MM.1S (cell line): ENCODE data around the gene FIGNL2.

Experiments used
- DNase-seq: peaks from one replicate; pipeline ENCODE4 v3.0.0-alpha.2; 2015
- H2AFZ ChIP-seq: fragments of 300-600 bp; sonication (generic); 2 replicates; pipeline ENCODE4 v1.6.0; 2016; ENCODE audit warnings: antibody characterized with exemption, low read length
- H3F3A ChIP-seq: fragments of 300-600 bp; sonication (generic); 2 replicates; pipeline ENCODE4 v1.6.1; 2016; ENCODE audit warnings: mild to moderate bottlenecking, antibody characterized with exemption, low read length, moderate library complexity, mixed read lengths; ENCODE audit not compliant: insufficient read depth
- H3K27ac ChIP-seq: fragments of 300-600 bp; sonication (generic); 2 replicates; pipeline ENCODE4 v1.5.1; 2016; ENCODE audit warnings: mild to moderate bottlenecking, low read length
- H3K27me3 ChIP-seq: fragments of 300-600 bp; sonication (generic); replicated peaks from 2 replicates; pipeline ENCODE4 v1.6.0; 2016; ENCODE audit warnings: low read length; ENCODE audit not compliant: insufficient read depth
- H3K36me3 ChIP-seq: fragments of 300-600 bp; sonication (generic); replicated peaks from 2 replicates; pipeline ENCODE4 v1.6.1; 2016; ENCODE audit warnings: mild to moderate bottlenecking, low read length, mixed read lengths; ENCODE audit not compliant: insufficient read depth
- H3K4me1 ChIP-seq: fragments of 300-600 bp; sonication (generic); 2 replicates; pipeline ENCODE4 v1.6.1; 2016; ENCODE audit warnings: low read length, mixed read lengths
- H3K4me2 ChIP-seq: fragments of 300-600 bp; sonication (generic); 2 replicates; pipeline ENCODE4 v1.6.0; 2016; ENCODE audit warnings: low read depth, low read length
- H3K4me3 ChIP-seq: fragments of 300-600 bp; sonication (generic); 2 replicates; pipeline ENCODE4 v1.5.1; 2016; ENCODE audit warnings: low read length, mixed read lengths
- H3K79me2 ChIP-seq: fragments of 300-600 bp; sonication (generic); 2 replicates; pipeline ENCODE4 v1.6.1; 2016; ENCODE audit warnings: mixed run types, low read length, mixed read lengths
- H3K9ac ChIP-seq: fragments of 300-600 bp; sonication (generic); 2 replicates; pipeline ENCODE4 v1.6.1; 2016; ENCODE audit warnings: low read length, mixed read lengths
- H3K9me2 ChIP-seq: fragments of 300-600 bp; sonication (generic); replicated peaks from 2 replicates; pipeline ENCODE4 v1.6.1; 2016; ENCODE audit warnings: mild to moderate bottlenecking, low read length, mixed read lengths; ENCODE audit not compliant: insufficient read depth
- H3K9me3 ChIP-seq: fragments of 300-600 bp; sonication (generic); replicated peaks from 2 replicates; pipeline ENCODE4 v1.6.1; 2016; ENCODE audit warnings: mild to moderate bottlenecking, low read length, mixed read lengths; ENCODE audit not compliant: insufficient read depth
- H4K20me1 ChIP-seq: fragments of 300-600 bp; sonication (generic); 2 replicates; pipeline ENCODE4 v1.6.1; 2016; ENCODE audit warnings: mild to moderate bottlenecking, low read length, moderate library complexity, mixed read lengths; ENCODE audit not compliant: insufficient read depth
- CTCF ChIP-seq: fragments of 300-600 bp; sonication (generic); IDR thresholded peaks from 2 replicates; pipeline ENCODE4 v1.5.1; 2016; ENCODE audit warnings: antibody characterized with exemption, low read length, mixed read lengths
- EZH2 ChIP-seq: fragments of 300-600 bp; sonication (generic); optimal IDR thresholded peaks from 2 replicates; pipeline ENCODE3; 2017; ENCODE audit warnings: low read depth, mild to moderate bottlenecking, antibody characterized with exemption, low read length, mixed read lengths
- EZH2phosphoT487 ChIP-seq: fragments of 300-600 bp; sonication (generic); IDR thresholded peaks from 2 replicates; pipeline ENCODE4 v1.6.1; 2018; ENCODE audit warnings: antibody characterized with exemption, low read length

Gene FIGNL2

GRCh38 chr12:51890511-51891171 lies 42.1 kb upstream of the FIGNL2 start:
- no peak overlapping the region for H3K27ac ChIP-seq
- TF ChIP-seq EZH2, result no peak
- TF ChIP-seq CTCF, result no peak
- no peak for TF ChIP-seq EZH2phosphoT487

GRCh38 chr12:51890133-51890464 lies 41.6 kb upstream of the FIGNL2 start:
- no peaks in the 10 kb centered on the region for H3K9me2 ChIP-seq
- H3K9me3 ChIP-seq, result no peaks in the 10 kb centered on the region
- no peaks in the 10 kb centered on the region for H3K79me2 ChIP-seq
- no peak overlapping the region for H2AFZ ChIP-seq
- TF ChIP-seq EZH2 (no peak), CTCF (no peak), EZH2phosphoT487 (no peak)
- no peak overlapping the region for H3K4me3 ChIP-seq
- no peak overlapping the region for H3K9ac ChIP-seq
- H3K27me3 ChIP-seq, result no peaks in the 10 kb centered on the region
- no peak for DNase-seq
- peaks cover 10% of the 10 kb centered on the region for H3K4me1 ChIP-seq
- no peaks in the 10 kb centered on the region for H3F3A ChIP-seq
- no peaks in the 10 kb centered on the region for H3K36me3 ChIP-seq
- H3K27ac ChIP-seq, result no peak overlapping the region
- no peak overlapping the region for H3K4me2 ChIP-seq
- no peaks in the 10 kb centered on the region for H4K20me1 ChIP-seq

More at GRCh38 chr12:51890511-51891171, 42.1 kb upstream of the FIGNL2 start:
- no peaks in the 10 kb centered on the region for H3K27me3 ChIP-seq
- H3K9ac ChIP-seq, result no peak overlapping the region
- H2AFZ ChIP-seq, result no peak overlapping the region
- H3K9me2 ChIP-seq, result no peaks in the 10 kb centered on the region
- H4K20me1 ChIP-seq, result no peaks in the 10 kb centered on the region
- H3K9me3 ChIP-seq, result no peaks in the 10 kb centered on the region
- H3K4me3 ChIP-seq, result no peak overlapping the region
- no peak for DNase-seq
- H3K79me2 ChIP-seq, result no peaks in the 10 kb centered on the region
- peaks cover 10% of the 10 kb centered on the region for H3K4me1 ChIP-seq
- no peak overlapping the region for H3K4me2 ChIP-seq
- H3K36me3 ChIP-seq, result no peaks in the 10 kb centered on the region
- no peaks in the 10 kb centered on the region for H3F3A ChIP-seq

GRCh38 chr12:51889216-51890132 lies 41.0 kb upstream of the FIGNL2 start:
- H3K9ac ChIP-seq, result no peak overlapping the region
- no peak for DNase-seq
- H2AFZ ChIP-seq, result no peak overlapping the region
- no peak overlapping the region for H3K4me3 ChIP-seq
- peaks cover 10% of the 10 kb centered on the region for H3K4me1 ChIP-seq
- no peak overlapping the region for H3K27ac ChIP-seq
- no peaks in the 10 kb centered on the region for H3K9me2 ChIP-seq
- H3K4me2 ChIP-seq, result no peak overlapping the region
- H3K27me3 ChIP-seq, result no peaks in the 10 kb centered on the region
- H3K79me2 ChIP-seq, result no peaks in the 10 kb centered on the region
- no peaks in the 10 kb centered on the region for H3F3A ChIP-seq
- TF ChIP-seq EZH2, result no peak
- no peak for TF ChIP-seq EZH2phosphoT487
- peak; percentile 9; the same call in 1 of the 2 replicates for TF ChIP-seq CTCF
- no peaks in the 10 kb centered on the region for H4K20me1 ChIP-seq
- no peaks in the 10 kb centered on the region for H3K36me3 ChIP-seq
- no peaks in the 10 kb centered on the region for H3K9me3 ChIP-seq
